NCI-H128 (cell line): Measurements from ENCODE around the gene CD19.
A peak's percentile ranks its signal among the peaks of the same experiment; 100 is the strongest.
"Not testable (repeated sequence)": the region's sequence is repeated elsewhere in the genome, so short reads cannot be mapped to it uniquely, and the experiment has no call there.

Experiments used
- DNase-seq: peaks from one replicate; lab custom pipeline; 2025; ENCODE audit not compliant: unreplicated experiment; lab: John Stamatoyannopoulos, UW

Gene CD19

DNA sequence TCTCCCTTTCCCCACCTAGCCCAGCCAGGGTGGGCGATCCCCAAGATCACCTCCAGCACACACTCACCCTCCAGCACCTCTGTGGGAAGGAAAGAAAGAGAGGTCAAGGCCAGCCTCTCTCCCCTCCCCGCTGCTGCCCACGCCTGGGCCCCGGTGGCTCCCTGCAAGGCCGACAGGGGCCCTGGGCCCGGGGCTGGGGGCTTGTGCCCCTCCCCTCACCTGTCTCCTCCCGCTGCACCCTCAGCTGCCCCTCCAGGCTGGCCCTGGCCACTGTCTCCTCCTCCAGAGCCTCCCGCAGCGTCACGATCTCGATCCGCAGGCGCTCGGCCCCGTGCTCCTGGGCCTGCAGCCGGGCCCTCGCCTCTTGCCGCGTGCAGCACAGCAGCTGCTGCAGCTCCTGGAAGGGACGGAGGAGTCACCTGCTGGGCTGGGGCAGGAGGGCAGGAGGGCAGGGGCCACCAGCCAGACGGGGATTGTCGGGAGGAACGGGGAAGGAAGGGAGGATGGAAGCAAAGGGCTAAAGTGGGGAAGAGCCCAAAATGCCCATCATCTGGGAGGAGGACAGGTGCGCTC, 25.9 kb upstream of the CD19 start:
- DNase-seq: no peak

DNA sequence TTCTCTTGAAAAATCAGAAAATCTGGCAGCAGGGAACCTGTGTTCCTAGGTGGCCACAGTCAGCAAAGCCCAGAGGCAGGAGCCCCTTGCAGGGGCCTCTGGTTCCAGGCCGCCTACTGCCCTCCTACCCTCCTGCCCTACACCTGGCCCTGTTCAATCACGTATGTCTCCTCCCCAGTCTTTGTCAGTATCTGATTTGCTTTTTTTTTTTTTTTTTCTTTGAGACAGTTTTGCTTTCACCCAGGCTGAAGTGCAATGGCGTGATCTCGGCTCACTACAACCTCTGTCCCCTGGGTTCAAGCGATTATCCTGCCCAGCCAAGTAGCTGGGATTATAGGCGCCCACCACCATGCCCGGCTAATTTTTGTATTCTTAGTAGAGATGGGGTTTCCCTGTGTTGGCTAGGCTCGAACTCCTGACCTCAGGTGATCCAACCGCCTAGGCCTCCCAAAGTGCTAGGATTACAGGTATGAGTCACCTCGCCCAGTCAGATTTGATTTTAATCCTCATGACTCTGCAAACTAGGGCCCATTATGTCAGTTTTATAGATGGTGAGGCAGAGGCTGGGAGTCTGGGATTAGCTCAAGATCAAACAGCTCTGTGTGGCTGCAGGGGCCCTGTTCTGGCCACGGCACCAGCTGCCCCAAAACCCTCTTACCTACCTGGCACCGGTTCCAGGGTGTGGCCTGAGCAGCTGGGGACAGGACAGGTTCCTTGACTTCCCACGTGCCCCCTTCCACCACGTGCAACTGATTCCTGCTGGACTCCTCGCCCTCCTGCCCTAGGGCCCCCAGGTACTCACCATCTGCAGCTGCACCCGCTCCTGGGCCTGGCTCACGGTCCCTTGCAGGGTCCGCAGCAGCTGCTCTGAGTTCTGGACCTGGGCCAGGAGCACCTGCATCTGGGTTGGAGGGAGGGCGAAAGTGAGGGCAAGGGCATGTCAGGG, 21.4 kb upstream of the CD19 start:
- no peak for DNase-seq

DNA sequence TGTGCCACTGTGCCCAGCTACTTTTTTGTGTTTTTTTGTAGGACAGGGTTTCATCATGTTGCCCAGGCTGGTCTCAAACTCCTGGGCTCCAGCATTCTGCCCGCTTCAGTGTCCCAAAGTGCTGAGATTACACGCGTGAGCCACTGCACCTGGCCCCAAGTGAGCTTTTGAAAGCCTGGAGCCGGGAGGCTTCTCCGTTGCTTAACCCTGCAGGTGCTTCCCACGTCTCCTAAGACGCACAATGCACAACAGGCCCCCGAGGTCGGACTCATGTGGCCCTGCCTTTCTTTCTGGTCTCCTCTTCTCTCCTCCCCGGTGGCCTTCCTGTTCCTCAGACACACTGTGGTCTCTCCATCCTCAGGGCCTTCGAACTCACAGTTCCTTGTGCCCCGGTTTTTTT, 19.2 kb upstream of the CD19 start:
- no peak for DNase-seq

- no peak for DNase-seq
These were observed 17.6 kb upstream of the CD19 start for GRCh38 chr16:28913946-28914724.

DNA sequence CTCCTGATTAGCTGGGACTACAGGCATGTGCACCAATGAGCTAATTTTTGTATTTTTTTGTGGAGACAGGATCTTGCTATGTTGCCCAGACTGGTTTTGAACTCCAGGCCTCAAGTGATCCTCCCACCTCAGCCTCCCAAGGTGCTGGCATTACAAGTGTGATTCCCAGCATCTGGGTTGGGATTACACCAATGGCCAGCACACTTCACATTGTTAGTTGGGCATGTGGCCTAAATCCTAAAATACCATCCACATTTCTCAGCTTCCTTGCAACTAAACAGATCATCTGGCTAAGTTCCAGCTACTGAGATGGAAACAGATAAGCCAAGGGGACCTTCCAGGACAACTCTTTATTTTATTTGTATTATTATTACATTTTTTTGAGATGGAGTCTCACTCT, 16.6 kb upstream of the CD19 start:
- no peak for DNase-seq

DNA sequence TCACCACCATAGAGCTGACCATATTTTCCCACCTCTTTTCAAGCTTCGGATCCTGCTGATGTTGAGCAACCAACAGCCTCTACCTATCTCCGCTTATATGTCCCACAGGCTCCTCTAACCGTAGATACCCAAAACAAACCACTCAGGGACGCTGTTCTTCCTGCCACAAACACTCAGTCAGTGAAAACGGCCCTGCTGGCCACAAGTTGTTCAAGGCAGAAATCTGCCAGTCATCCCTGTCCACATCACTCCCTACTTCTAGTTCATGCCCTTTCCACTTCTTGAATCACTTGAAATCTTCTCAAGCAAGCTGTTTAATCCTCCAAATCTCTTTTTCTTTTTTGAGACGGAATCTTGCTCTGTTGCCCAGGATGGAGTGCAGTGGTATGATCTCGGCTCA, 14.7 kb upstream of the CD19 start:
- DNase-seq: no peak

DNA sequence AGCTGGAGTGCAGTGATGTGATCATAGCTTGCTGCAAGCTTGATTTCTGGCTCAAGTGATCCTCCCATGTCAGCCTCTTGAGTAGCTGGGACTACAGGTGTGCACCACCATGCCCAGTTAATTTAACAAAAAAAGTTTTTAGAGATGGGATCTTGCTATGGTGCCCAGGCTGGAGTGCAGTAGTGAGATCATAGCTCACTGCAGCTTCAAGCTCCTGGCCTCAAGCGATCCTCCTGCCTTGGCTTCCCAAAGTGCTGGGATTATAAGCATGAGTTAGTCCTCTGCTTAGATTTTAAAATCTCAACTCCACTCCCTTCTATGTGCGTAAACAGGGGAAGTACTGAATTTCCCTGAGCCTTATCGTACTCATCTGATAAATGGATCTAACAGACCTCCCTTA, 13.1 kb upstream of the CD19 start:
- DNase-seq: no peak

DNA sequence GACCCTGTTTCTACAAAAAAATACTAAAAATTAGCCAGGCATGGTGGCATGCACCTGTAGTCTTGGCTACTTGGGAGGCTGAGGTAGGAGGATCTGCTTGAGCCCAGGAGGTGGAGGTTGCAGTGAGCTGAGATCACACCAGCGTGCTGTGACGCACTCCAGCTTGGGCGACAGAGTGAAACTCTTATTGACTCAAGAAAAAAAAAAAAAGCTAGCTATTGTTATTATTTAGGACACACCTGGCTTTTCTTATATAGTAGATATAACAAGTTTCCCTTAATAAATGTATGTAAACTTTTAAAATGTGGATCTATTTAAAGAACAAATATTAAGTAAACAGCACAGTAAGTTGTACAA, 8.6 kb upstream of the CD19 start:
- no peak for DNase-seq

- DNase-seq: no peak
These were observed 7.9 kb upstream of the CD19 start for GRCh38 chr16:28923652-28924398.

GRCh38 chr16:28924399-28924761, 7.4 kb upstream of the CD19 start:
- no peak for DNase-seq

GRCh38 chr16:28924762-28925385, 6.9 kb upstream of the CD19 start, which contains the start of gene RABEP2:
RABEP2 (minus strand) TSS chr16:28925238; CDS start chr16:28925163, 75 bp downstream.
- DNase-seq: peak; percentile 81

GRCh38 chr16:28925386-28926228, 6.2 kb upstream of the CD19 start:
- peak; percentile 17 for DNase-seq

GRCh38 chr16:28926284-28926683, 5.5 kb upstream of the CD19 start:
- not testable (repeated sequence) for DNase-seq

GRCh38 chr16:28927815-28928214, 4.0 kb upstream of the CD19 start:
- no peak for DNase-seq

DNA sequence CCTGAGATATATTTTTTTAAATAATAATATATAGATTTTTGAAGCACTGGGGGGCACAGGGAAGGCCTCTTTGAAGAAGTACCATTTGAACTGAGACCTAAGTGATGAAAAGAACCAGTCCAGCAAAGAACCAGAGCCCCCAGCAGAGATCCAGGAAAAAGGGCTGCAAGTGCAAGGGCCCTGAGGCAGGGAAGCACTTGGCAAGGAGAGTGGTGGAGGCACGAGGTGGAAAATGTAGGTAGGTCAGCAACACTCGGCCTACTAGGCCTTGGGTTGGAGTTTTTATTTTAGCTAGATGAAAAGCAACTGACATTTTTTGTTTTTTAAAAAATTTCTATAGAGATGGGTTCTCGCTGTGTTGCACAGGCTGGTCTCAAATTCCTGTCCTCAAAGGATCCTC, 1.6 kb upstream of the CD19 start:
- no peak for DNase-seq

- DNase-seq: no peak
These were observed 1.1 kb upstream of the CD19 start for GRCh38 chr16:28930652-28931051.

DNA sequence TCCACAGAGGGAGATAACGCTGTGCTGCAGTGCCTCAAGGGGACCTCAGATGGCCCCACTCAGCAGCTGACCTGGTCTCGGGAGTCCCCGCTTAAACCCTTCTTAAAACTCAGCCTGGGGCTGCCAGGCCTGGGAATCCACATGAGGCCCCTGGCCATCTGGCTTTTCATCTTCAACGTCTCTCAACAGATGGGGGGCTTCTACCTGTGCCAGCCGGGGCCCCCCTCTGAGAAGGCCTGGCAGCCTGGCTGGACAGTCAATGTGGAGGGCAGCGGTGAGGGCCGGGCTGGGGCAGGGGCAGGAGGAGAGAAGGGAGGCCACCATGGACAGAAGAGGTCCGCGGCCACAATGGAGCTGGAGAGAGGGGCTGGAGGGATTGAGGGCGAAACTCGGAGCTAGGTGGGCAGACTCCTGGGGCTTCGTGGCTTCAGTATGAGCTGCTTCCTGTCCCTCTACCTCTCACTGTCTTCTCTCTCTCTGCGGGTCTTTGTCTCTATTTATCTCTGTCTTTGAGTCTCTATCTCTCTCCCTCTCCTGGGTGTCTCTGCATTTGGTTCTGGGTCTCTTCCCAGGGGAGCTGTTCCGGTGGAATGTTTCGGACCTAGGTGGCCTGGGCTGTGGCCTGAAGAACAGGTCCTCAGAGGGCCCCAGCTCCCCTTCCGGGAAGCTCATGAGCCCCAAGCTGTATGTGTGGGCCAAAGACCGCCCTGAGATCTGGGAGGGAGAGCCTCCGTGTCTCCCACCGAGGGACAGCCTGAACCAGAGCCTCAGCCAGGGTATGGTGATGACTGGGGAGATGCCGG, 769 bp downstream of the CD19 start:
- DNase-seq: no peak

GRCh38 chr16:28933171-28933570, 1.4 kb downstream of the CD19 start:
- DNase-seq: no peak

DNA sequence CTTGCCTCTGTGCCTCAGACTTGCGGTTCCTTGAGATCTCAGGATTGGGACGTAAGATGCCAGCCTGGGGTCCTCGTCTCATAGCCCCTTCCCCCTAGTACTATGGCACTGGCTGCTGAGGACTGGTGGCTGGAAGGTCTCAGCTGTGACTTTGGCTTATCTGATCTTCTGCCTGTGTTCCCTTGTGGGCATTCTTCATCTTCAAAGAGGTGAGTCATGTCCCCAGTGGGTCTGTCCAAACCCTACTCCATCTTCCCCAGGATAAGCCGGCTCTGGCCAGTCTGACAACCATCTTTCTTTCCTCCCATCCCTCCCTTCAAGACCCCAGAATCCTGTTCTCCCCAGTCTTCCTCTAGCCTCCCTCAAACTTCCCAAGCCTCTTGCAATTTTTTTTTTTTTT, 3.6 kb downstream of the CD19 start:
- no peak for DNase-seq
